Measurements from ENCODE around the gene PRKAR1B.
A peak's percentile ranks its signal among the peaks of the same experiment; 100 is the strongest.

PRKAR1B gene

GRCh38 chr7:537911-538634, 189.0 kb downstream of the PRKAR1B start:
- DNase-seq, result peak; percentile 97

GRCh38 chr7:536231-536630, 190.8 kb downstream of the PRKAR1B start:
- no peak for DNase-seq

- DNase-seq, result no peak
Measured at GRCh38 chr7:534959-535358, 192.1 kb downstream of the PRKAR1B start.

- no peak for DNase-seq
Measured at GRCh38 chr7:534075-534474, 193.0 kb downstream of the PRKAR1B start.

- DNase-seq, result no peak
Measured at GRCh38 chr7:533266-533665, 193.8 kb downstream of the PRKAR1B start.

GRCh38 chr7:532379-533143, 194.5 kb downstream of the PRKAR1B start:
- DNase-seq, result no peak

GRCh38 chr7:531777-532176, 195.3 kb downstream of the PRKAR1B start:
- no peak for DNase-seq

- DNase-seq, result no peak
Measured at GRCh38 chr7:528451-528850, 198.6 kb downstream of the PRKAR1B start.

GRCh38 chr7:527723-528122, 199.4 kb downstream of the PRKAR1B start:
- DNase-seq, result no peak

GRCh38 chr7:526460-527034, 200.5 kb downstream of the PRKAR1B start:
- no peak for DNase-seq

- no peak for DNase-seq
Measured at GRCh38 chr7:525740-526139, 201.3 kb downstream of the PRKAR1B start.

GRCh38 chr7:524800-525199, 202.3 kb downstream of the PRKAR1B start:
- no peak for DNase-seq

- no peak for DNase-seq
Measured at GRCh38 chr7:523347-524336, 203.4 kb downstream of the PRKAR1B start.

GRCh38 chr7:522951-523314, 204.1 kb downstream of the PRKAR1B start:
- DNase-seq, result no peak

GRCh38 chr7:522071-522950, 204.8 kb downstream of the PRKAR1B start:
- no peak for DNase-seq

GRCh38 chr7:521221-522070, 205.6 kb downstream of the PRKAR1B start:
- DNase-seq, result no peak

GRCh38 chr7:520503-521161, 206.4 kb downstream of the PRKAR1B start:
- DNase-seq, result no peak

GRCh38 chr7:519484-520390, 207.3 kb downstream of the PRKAR1B start, which contains the start of gene PDGFA:
PDGFA (minus strand) TSS chr7:519846; CDS start chr7:519001, 845 bp downstream.
- DNase-seq, result peak; percentile 66
